A549 (cell line): ENCODE measurements around the gene PMPCA.

Source experiments
- JUNB ChIP-seq: fragments of >200 bp; sonication (Bioruptor Twin); formaldehyde crosslinking; IDR thresholded peaks from 2 replicates; pipeline ENCODE4 v1.6.1; 2016
- KDM1A ChIP-seq: fragments of 200-600 bp; sonication (generic); IDR thresholded peaks from 2 replicates; pipeline ENCODE4 v1.6.1; 2016; ENCODE audit warnings: low read depth, mild to moderate bottlenecking
- TF ChIP-seq, protein P1 (sequence below): fragments of >200 bp; sonication (Bioruptor Twin); formaldehyde crosslinking; IDR thresholded peaks from 3 replicates; pipeline ENCODE4 v1.5.1; 2016
- TF ChIP-seq, protein P2 (sequence below): IDR thresholded peaks from 2 replicates; pipeline ENCODE4 v1.6.1; 2012

DNA sequence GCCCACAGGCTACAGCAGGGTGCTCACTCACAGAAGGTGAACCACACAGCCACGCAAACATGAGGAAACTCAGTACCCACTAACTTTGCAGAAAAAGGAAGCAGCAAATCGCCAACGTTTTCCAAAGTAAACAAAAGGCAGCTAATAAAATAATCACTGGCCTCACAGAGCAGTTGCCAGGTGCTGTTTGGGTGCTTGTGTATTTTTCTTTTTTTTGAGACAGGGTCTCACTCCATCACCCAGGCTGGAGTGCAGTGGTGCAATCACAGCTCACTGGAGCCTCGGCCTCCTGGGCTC lies 14.3 kb upstream of the PMPCA start:
- TF ChIP-seq, protein P1, sequence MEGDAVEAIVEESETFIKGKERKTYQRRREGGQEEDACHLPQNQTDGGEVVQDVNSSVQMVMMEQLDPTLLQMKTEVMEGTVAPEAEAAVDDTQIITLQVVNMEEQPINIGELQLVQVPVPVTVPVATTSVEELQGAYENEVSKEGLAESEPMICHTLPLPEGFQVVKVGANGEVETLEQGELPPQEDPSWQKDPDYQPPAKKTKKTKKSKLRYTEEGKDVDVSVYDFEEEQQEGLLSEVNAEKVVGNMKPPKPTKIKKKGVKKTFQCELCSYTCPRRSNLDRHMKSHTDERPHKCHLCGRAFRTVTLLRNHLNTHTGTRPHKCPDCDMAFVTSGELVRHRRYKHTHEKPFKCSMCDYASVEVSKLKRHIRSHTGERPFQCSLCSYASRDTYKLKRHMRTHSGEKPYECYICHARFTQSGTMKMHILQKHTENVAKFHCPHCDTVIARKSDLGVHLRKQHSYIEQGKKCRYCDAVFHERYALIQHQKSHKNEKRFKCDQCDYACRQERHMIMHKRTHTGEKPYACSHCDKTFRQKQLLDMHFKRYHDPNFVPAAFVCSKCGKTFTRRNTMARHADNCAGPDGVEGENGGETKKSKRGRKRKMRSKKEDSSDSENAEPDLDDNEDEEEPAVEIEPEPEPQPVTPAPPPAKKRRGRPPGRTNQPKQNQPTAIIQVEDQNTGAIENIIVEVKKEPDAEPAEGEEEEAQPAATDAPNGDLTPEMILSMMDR, result no peak
- no peak for TF ChIP-seq KDM1A
- TF ChIP-seq, protein P2, sequence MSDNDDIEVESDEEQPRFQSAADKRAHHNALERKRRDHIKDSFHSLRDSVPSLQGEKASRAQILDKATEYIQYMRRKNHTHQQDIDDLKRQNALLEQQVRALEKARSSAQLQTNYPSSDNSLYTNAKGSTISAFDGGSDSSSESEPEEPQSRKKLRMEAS, result no peak
- no peak for TF ChIP-seq JUNB
